Body of pancreas (tissue), 4 donors: ENCODE results near the gene PRR36. TPM values are rescaled to one million over a fixed set of nuclear protein-coding genes. Genes with fewer than 3 reads are reported as not detected.

ENCODE experiments used
- ATAC-seq: fragments of 150-250 bp; one replicate; pipeline ENCODE4 v1.9.1; 2016
- DNase-seq, 4 donors: peaks; one replicate each; pipeline ENCODE4 v3.0.0-alpha.2; 2019
- H3K27ac ChIP-seq, 4 donors: fragments of 200-600 bp; sonication (generic); 1 replicate in 3 of 4; 2 replicates in 1 of 4; pipeline versions ENCODE4 v1.5.1 to v1.6.1; 2016 to 2019; ENCODE audit warnings: mild to moderate bottlenecking in 1 of 4, mixed read lengths in 1 of 4, moderate library complexity in 1 of 4
- H3K27me3 ChIP-seq, 2 donors: fragments of 200-600 bp; sonication (generic); one replicate each; pipeline ENCODE4 v1.6.0; 2016; ENCODE audit warnings: mild to moderate bottlenecking in 1 of 2
- H3K36me3 ChIP-seq, 2 donors: fragments of 200-600 bp; sonication (generic); replicated peaks in 1 of 2; 2 replicates each; pipeline ENCODE4 v1.5.1; 2016; ENCODE audit warnings: low read depth in 2 of 2; ENCODE audit not compliant: insufficient read depth in 1 of 2
- H3K4me1 ChIP-seq: fragments of 200-600 bp; sonication (generic); one replicate; pipeline ENCODE4 v1.6.0; 2016
- H3K4me3 ChIP-seq, 2 donors: fragments of 200-600 bp; sonication (generic); 1 replicate in 1 of 2; 2 replicates in 1 of 2; pipeline ENCODE4 v1.5.1; 2016 to 2019
- H3K9me3 ChIP-seq, 3 donors: fragments of 200-600 bp; sonication (generic); 1 replicate in 2 of 3; 2 replicates in 1 of 3; pipeline ENCODE4 v1.5.1; 2016
- POLR2A ChIP-seq, 3 donors: fragments of 450-650 bp; IDR thresholded peaks; one replicate each; pipeline ENCODE4 v1.6.1; 2016; ENCODE audit warnings: antibody characterized with exemption in 3 of 3, mild to moderate bottlenecking in 2 of 3
- WGBS, 2 donors: methylation state at CpG; one replicate each; pipeline ENCODE4 v1.1.5; 2017; 5-methylcytosine and 5-hydroxymethylcytosine counted together
- intact Hi-C: fragments of 100-400 bp; cut with DNase I; formaldehyde crosslinking; loops from one replicate; pipeline ENCODE4 v1.15.1; 2023
- total RNA-seq, 2 donors: library from RNA; depleted of rRNA; stranded (reverse); fragments of >200 nt; gene quantifications; one replicate each; pipeline ENCODE4 v1.1.0, GENCODE V29; 2016
- TF ChIP-seq, protein P1 (sequence below), 7 experiments: fragments of 450-650 bp in 4 of 7; fragments of 200-600 bp in 3 of 7; sonication (generic) in 3 of 7; IDR thresholded peaks; one replicate each; pipeline ENCODE4 v1.5.1; 2016 to 2019; ENCODE audit warnings: antibody characterized with exemption in 7 of 7

Gene PRR36
- total RNA-seq, 2 donors from 2014 or later, result 1.0 to 12.9 TPM

DNA sequence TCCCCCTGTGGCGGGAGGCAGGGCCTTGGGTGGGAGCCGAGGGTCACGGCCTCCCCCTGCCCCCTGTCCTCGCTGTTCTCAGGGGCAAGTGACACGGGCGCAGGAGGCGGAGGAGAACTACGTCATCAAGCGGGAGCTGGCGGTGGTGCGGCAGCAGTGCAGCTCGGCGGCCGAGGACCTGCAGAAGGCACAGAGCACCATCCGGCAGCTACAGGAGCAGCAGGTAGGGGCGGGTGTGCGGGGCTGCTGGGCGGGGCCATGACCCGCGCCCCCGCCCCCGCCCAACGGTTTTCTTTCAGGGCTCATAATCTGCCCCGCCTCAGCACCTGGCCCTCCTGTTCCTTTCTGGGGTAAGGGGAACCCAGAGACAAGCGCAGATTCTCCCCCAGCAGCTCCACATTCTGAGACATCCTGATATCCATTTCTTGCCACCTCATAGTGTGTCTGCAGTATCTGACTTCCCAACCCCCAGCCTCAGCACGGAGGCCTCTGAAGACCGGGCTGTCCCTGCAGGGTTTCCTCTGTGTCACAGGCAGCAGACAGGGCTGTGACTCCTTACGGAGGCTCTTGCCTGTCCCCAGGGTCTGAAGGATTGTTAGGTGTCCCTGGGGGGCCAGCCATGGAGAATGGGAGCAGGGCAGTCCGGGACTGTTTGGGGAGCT, 15.9 kb downstream of the PRR36 start:
- no peak overlapping the region for H3K27ac ChIP-seq
- no peaks in the 10 kb centered on the region for H3K9me3 ChIP-seq
- DNase-seq, result no peak
- H3K4me3 ChIP-seq, result no peak overlapping the region
- H3K36me3 ChIP-seq, result no peaks in the 10 kb centered on the region
- peaks cover 19% of the 10 kb centered on the region for H3K4me1 ChIP-seq
- no peak for TF ChIP-seq POLR2A (IDR thresholded peaks at IDR 0.05)
- TF ChIP-seq, protein P1, sequence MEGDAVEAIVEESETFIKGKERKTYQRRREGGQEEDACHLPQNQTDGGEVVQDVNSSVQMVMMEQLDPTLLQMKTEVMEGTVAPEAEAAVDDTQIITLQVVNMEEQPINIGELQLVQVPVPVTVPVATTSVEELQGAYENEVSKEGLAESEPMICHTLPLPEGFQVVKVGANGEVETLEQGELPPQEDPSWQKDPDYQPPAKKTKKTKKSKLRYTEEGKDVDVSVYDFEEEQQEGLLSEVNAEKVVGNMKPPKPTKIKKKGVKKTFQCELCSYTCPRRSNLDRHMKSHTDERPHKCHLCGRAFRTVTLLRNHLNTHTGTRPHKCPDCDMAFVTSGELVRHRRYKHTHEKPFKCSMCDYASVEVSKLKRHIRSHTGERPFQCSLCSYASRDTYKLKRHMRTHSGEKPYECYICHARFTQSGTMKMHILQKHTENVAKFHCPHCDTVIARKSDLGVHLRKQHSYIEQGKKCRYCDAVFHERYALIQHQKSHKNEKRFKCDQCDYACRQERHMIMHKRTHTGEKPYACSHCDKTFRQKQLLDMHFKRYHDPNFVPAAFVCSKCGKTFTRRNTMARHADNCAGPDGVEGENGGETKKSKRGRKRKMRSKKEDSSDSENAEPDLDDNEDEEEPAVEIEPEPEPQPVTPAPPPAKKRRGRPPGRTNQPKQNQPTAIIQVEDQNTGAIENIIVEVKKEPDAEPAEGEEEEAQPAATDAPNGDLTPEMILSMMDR (IDR thresholded peaks at IDR 0.05), result no peak
- H3K27me3 ChIP-seq, result no peaks in the 10 kb centered on the region
- 79 to 100% methylated on average over 1 to 24 of the region's 29 CpGs for WGBS, 2 donors
- intact Hi-C loops, result loop anchor here (10.0 kb wide), 1 partner anchor 47 kb away; the partner anchor contains the start of gene MAP2K7
- ATAC-seq, result no peak

DNA sequence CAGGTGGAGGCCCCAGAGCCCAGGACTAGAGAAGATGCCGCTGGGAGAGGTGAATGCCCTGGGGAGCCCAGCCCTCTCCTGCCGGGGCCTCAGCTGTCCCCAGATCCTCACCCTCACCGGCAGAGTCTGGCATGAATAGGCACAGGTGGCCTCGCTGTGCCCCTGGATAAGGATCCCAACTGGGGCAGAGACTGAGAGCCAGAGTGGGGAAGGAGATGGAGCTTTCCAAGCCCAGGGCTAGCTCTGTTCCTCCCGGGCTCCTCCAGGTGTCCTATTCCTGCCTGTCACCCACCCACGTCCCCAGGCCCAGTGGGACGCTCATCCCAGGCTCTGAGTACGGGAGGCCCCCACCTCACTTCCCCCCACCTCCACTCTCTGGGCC, 16.5 kb downstream of the PRR36 start:
- H3K4me1 ChIP-seq, result peaks cover 23% of the 10 kb centered on the region
- H3K27ac ChIP-seq, result no peak overlapping the region
- DNase-seq (no peak), ATAC-seq (no peak)
- H3K9me3 ChIP-seq, result no peaks in the 10 kb centered on the region
- H3K27me3 ChIP-seq, result no peaks in the 10 kb centered on the region
- TF ChIP-seq, protein P1 (IDR thresholded peaks at IDR 0.05), result no peak
- TF ChIP-seq POLR2A (IDR thresholded peaks at IDR 0.05), result no peak
- intact Hi-C loops, result loop anchor here (10.0 kb wide), 1 partner anchor 47 kb away; the partner anchor contains the start of gene MAP2K7
- 84% methylated on average over 6 to 8 of the region's 8 CpGs for WGBS, 2 donors
- no peak overlapping the region for H3K4me3 ChIP-seq
- H3K36me3 ChIP-seq, result no peaks in the 10 kb centered on the region

DNA sequence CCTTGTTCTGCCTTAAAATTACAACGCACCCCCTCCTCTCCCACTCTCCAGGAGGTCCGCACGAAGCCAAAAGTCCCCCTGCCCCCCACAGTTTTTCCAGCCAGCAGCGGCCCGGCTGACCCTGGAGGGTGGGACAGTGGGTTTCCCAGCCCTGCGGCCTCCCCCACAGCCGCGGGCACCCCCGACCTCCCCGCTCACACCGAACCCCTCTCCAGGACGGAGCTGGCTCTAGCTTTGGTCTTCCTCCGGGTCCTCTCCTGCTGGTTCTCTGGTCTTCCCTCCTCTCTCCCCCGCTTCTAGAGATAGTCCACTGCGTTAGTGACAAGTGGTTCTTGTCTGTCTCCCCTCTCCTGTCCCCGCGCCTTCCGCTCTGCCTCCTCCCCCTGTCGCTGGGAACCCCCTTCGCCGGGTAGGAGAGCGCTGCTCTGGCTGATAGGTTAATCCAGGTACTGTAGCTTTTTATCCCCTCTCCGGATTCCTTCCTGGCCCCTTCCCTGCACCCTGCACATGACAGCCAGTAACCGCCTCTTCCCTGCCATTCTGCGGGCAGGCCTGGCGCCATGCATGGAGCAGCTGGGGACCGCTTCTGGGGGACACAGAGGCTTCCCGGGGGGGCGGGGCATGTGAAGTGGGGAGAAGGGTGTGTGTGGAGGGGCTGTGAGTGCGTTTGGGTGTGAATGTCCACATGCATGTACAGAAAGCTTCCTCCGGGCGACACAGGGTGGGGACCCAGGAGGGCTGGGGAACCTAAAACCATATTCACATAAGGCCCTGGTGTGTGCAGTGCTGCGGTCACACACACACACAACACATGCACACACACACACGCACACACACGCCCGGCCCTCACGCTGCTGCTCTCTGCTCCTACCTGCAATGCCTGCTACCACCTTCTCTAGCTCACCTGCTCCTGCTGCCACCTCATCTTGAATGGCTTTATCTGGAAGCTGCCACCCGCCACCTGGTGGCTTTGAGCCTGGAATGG, 17.2 kb downstream of the PRR36 start:
- TF ChIP-seq, protein P1 (IDR thresholded peaks at IDR 0.05), result no peak
- TF ChIP-seq POLR2A (IDR thresholded peaks at IDR 0.05), result no peak
- intact Hi-C loops, result loop anchor here (10.0 kb wide), 1 partner anchor 48 kb away; the partner anchor contains the start of gene MAP2K7

GRCh38 chr19:7856109-7856591, 18.0 kb downstream of the PRR36 start:
- WGBS, 2 donors, result 94 to 96% methylated on average over 12 to 16 of the region's 16 CpGs
- TF ChIP-seq POLR2A (IDR thresholded peaks at IDR 0.05), result no peak
- TF ChIP-seq, protein P1 (IDR thresholded peaks at IDR 0.05), result no peak

More for the DNA sequence above, 17.2 kb downstream of the PRR36 start:
- H3K36me3 ChIP-seq, result no peaks in the 10 kb centered on the region
- WGBS, 2 donors, result 80 to 86% methylated on average over 35 to 37 of the region's 38 CpGs
- H3K4me3 ChIP-seq, result no peak overlapping the region
- peak in 1 of 4 donors; percentile 10 for DNase-seq
- peaks cover 19% of the 10 kb centered on the region for H3K4me1 ChIP-seq
- no peak for ATAC-seq
- H3K27ac ChIP-seq, result no peak overlapping the region
- no peaks in the 10 kb centered on the region for H3K27me3 ChIP-seq
- no peaks in the 10 kb centered on the region for H3K9me3 ChIP-seq

More at GRCh38 chr19:7856109-7856591, 18.0 kb downstream of the PRR36 start:
- Histone ChIP-seq H3K4me1 (peaks cover 13% of the 10 kb centered on the region), H3K36me3 (no peaks in the 10 kb centered on the region), H3K4me3 (no peak overlapping the region), H3K9me3 (no peaks in the 10 kb centered on the region), H3K27ac (no peak overlapping the region), H3K27me3 (no peaks in the 10 kb centered on the region)
- ATAC-seq, result no peak
- no peak for DNase-seq
- intact Hi-C loops, result loop anchor here (10.0 kb wide), 1 partner anchor 49 kb away; the partner anchor contains the start of gene MAP2K7
